DND-41 (cell line): ENCODE measurements around the gene PCDHGA11.
"Not testable (repeated sequence)": the region's sequence is repeated elsewhere in the genome, so short reads cannot be mapped to it uniquely, and the experiment has no call there.

Source experiments
- ATAC-seq: fragments of 200-7000 bp; cut with Tn5 transposase; 3 replicates; pipeline ENCODE4 v1.9.1; 2021; ENCODE audit warnings: low read depth; ENCODE audit not compliant: insufficient read depth
- DNase-seq: peaks from one replicate; pipeline ENCODE4 v3.0.0-alpha.2; 2020
- H2AFZ ChIP-seq: 2 replicates; pipeline ENCODE4 v1.6.0; 2012; ENCODE audit warnings: low read depth, low read length
- H3K27ac ChIP-seq: 2 replicates; pipeline ENCODE4 v1.5.1; 2012; ENCODE audit warnings: low read length, inconsistent platforms
- H3K27me3 ChIP-seq: fragments of 200-600 bp; sonication (generic); 2 replicates; pipeline ENCODE4 v1.6.0; 2012; ENCODE audit warnings: low read length, mild to moderate bottlenecking, inconsistent platforms; ENCODE audit not compliant: insufficient read depth, poor library complexity
- H3K36me3 ChIP-seq: 2 replicates; pipeline ENCODE4 v1.5.1; 2012; ENCODE audit warnings: low read length, inconsistent platforms; ENCODE audit not compliant: insufficient read depth
- H3K4me1 ChIP-seq: 2 replicates; pipeline ENCODE4 v1.5.1; 2012; ENCODE audit warnings: mild to moderate bottlenecking, low read length; ENCODE audit not compliant: insufficient read depth
- H3K4me2 ChIP-seq: 2 replicates; pipeline ENCODE4 v1.6.0; 2012; ENCODE audit warnings: mild to moderate bottlenecking, moderate library complexity, low read length, inconsistent platforms; ENCODE audit not compliant: insufficient read depth
- H3K4me3 ChIP-seq, 2 experiments: fragments of 200-600 bp in 1 of 2; shearing (Covaris generic) in 1 of 2; 2 replicates each; pipeline ENCODE4 v1.5.1; 2012 to 2016; ENCODE audit warnings: inconsistent platforms in 2 of 2, low read length in 2 of 2, mild to moderate bottlenecking in 2 of 2, low read depth in 1 of 2, moderate library complexity in 1 of 2
- H3K79me2 ChIP-seq: 2 replicates; pipeline ENCODE4 v1.6.0; 2012; ENCODE audit warnings: low read length, inconsistent platforms; ENCODE audit not compliant: insufficient read depth
- H3K9ac ChIP-seq: 2 replicates; pipeline ENCODE4 v1.6.0; 2012; ENCODE audit warnings: low read depth, mild to moderate bottlenecking, inconsistent platforms, low read length, moderate library complexity
- H3K9me3 ChIP-seq: 2 replicates; pipeline ENCODE4 v1.5.1; 2012; ENCODE audit warnings: low read length, moderate library complexity, mild to moderate bottlenecking, inconsistent platforms; ENCODE audit not compliant: insufficient read depth, severe bottlenecking
- H4K20me1 ChIP-seq: 2 replicates; pipeline ENCODE4 v1.6.0; 2012; ENCODE audit warnings: low read length; ENCODE audit not compliant: insufficient read depth
- EZH2 ChIP-seq: IDR thresholded peaks from 3 replicates; pipeline ENCODE4 v1.6.1; 2012; ENCODE audit warnings: borderline replicate concordance, low read depth, mild to moderate bottlenecking, moderate library complexity, low read length, inconsistent platforms; ENCODE audit not compliant: severe bottlenecking
- TF ChIP-seq, protein P1 (sequence below): IDR thresholded peaks from 2 replicates; pipeline ENCODE4 v1.5.1; 2012; ENCODE audit warnings: borderline replicate concordance, low read length, moderate library complexity, mild to moderate bottlenecking; ENCODE audit not compliant: poor library complexity, severe bottlenecking; ENCODE audit errors: extremely low read depth

The PCDHGA11 gene

DNA sequence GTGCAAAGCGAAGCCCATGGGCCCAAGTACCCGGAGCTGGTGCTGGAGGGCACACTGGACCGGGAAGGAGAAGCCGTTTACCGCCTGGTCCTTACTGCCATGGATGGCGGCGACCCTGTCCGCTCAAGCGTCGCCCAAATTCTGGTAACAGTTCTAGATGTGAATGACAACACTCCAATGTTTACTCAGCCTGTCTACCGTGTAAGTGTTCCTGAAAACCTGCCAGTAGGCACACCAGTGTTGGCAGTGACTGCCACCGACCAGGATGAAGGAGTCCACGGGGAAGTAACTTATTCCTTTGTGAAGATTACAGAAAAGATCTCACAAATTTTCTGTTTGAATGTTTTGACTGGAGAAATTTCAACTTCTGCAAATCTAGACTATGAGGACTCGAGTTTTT, 46.2 kb upstream of the PCDHGA11 start:
- Histone ChIP-seq H3K9me3 (no peaks in the 10 kb centered on the region), H3K27ac (no peak overlapping the region), H3K4me2 (no peak overlapping the region), H3K79me2 (no peaks in the 10 kb centered on the region), H3K9ac (no peak overlapping the region), H2AFZ (no peak overlapping the region), H3K4me3 (no peak overlapping the region), H3K27me3 (peaks cover 4% of the 10 kb centered on the region), H3K36me3 (no peaks in the 10 kb centered on the region), H3K4me1 (no peaks in the 10 kb centered on the region), H4K20me1 (no peaks in the 10 kb centered on the region)
- no peak for ATAC-seq
- no peak for DNase-seq
- TF ChIP-seq, protein P1, sequence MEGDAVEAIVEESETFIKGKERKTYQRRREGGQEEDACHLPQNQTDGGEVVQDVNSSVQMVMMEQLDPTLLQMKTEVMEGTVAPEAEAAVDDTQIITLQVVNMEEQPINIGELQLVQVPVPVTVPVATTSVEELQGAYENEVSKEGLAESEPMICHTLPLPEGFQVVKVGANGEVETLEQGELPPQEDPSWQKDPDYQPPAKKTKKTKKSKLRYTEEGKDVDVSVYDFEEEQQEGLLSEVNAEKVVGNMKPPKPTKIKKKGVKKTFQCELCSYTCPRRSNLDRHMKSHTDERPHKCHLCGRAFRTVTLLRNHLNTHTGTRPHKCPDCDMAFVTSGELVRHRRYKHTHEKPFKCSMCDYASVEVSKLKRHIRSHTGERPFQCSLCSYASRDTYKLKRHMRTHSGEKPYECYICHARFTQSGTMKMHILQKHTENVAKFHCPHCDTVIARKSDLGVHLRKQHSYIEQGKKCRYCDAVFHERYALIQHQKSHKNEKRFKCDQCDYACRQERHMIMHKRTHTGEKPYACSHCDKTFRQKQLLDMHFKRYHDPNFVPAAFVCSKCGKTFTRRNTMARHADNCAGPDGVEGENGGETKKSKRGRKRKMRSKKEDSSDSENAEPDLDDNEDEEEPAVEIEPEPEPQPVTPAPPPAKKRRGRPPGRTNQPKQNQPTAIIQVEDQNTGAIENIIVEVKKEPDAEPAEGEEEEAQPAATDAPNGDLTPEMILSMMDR = no peak
- TF ChIP-seq EZH2 = no peak

DNA sequence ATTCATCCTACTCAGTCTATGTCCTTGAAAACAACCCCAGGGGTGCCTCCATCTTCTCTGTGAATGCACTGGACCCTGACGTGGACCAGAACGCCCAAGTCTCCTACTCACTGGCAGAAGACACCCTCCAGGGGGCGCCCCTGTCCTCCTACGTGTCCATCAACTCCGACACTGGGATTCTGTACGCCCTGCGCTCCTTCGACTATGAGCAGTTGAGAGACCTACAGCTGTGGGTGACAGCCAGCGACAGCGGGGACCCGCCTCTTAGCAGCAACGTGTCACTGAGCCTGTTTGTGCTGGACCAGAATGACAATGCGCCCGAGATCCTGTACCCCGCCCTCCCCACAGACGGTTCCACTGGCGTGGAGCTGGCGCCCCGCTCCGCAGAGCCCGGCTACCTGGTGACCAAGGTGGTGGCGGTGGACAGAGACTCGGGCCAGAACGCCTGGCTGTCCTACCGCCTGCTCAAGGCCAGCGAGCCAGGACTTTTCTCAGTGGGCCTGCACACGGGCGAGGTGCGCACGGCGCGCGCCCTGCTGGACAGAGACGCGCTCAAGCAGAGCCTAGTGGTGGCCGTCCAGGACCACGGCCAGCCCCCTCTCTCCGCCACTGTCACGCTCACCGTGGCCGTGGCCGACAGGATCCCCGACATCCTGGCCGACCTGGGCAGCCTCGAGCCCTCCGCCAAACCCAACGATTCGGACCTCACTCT, 45.3 kb upstream of the PCDHGA11 start:
- not testable (repeated sequence) for H3K4me2 ChIP-seq, H3K4me3 ChIP-seq, H2AFZ ChIP-seq, ATAC-seq, H3K79me2 ChIP-seq, H4K20me1 ChIP-seq, H3K27ac ChIP-seq, DNase-seq, H3K9ac ChIP-seq, H3K9me3 ChIP-seq, H3K27me3 ChIP-seq, H3K36me3 ChIP-seq, H3K4me1 ChIP-seq
- TF ChIP-seq, protein P1 = peak; percentile 19

- TF ChIP-seq, protein P1 = no peak
- no peak for TF ChIP-seq EZH2
Observed at GRCh38 chr5:141382469-141383294, 38.2 kb upstream of the PCDHGA11 start, which contains the start of gene PCDHGA7. Gene PCDHGA7, plus strand, starts transcription at chr5:141382742. Its CDS starts 158 bp downstream, at chr5:141382900.

More at GRCh38 chr5:141382469-141383294, 38.2 kb upstream of the PCDHGA11 start, which contains the start of gene PCDHGA7:
- Histone ChIP-seq H3K9me3 (no peaks in the 10 kb centered on the region), H3K9ac (no peak within 1 kb of the TSS), H3K27ac (no peak within 1 kb of the TSS), H3K36me3 (no peaks in the 10 kb centered on the region), H3K27me3 (no peaks in the 10 kb centered on the region), H4K20me1 (no peaks in the 10 kb centered on the region), H3K4me3 (no peak within 1 kb of the TSS), H2AFZ (no peak within 1 kb of the TSS), H3K4me2 (no peak within 1 kb of the TSS), H3K4me1 (no peaks in the 10 kb centered on the region), H3K79me2 (no peaks in the 10 kb centered on the region)
- ATAC-seq (no peak), DNase-seq (no peak)
